ENCODE data around the gene LIN37. TPM values are rescaled to one million over a fixed set of nuclear protein-coding genes. Genes with fewer than 3 reads are reported as not detected.

Gene LIN37
- total and polyA plus RNA-seq, 4 donors = 4.4 to 16.2 (median 13.8) TPM

DNA sequence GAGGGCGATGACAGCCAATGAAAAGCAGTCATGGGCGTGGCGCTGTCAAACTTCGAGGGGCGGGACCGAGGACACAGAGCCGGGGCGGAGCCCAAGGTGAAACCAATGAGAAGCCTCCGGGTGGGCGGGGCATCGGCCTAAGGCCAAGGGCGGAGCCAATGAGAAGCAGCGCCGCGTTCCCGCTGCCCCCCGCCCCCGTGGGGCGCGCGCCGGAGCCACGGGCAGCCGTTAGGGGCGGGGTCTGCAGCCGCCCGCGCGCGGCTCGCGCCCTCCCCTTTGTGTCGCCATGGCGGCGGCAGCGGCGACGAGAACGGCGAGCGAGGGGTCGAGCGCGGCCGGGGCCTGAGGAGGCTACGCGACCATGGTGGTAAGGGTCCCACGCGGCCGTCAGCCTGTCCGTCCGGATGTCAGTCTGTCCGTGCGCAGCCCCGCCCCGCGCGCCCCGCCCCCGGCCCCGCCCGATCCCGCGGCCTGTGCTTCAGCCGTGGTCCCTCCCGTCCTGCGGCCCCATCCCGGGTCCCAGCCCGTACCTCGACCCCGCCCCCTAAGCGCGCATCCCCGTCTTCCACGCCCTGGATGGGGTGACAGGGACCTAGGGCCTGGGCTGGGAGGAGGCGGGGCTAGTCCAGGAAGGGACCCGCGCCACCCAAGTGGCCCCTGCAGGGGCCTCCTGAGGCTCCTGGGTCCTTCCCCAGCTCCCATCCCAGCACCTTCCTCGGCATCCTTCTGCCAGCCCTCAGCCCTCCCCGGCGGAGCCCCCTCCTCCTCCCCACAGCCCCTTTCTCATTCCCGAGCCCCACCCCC lies 27.1 kb downstream of the LIN37 start, which contains the start of gene ARHGAP33:
Gene ARHGAP33 (plus strand): TSS at position 267 of the 804 bp plus-strand sequence. CDS start 95 bp downstream, at position 362.
- H3K4me3 ChIP-seq = peak within 1 kb of the TSS; percentile 61
- no peaks in the 10 kb centered on the region for H3K27me3 ChIP-seq (ENCODE audit: control insufficient read depth in 3 of 3, insufficient read depth in 3 of 3, low read length in 2 of 3)
- ATAC-seq (ENCODE audit: insufficient read depth, low FRiP score) = peak; percentile 99
- peak; percentile 99 for DNase-seq
- H3K9ac ChIP-seq (ENCODE audit: insufficient read depth in 1 of 2, low read length in 2 of 2) = peak within 1 kb of the TSS in 1 of 2 donors; percentile 61
- no peaks in the 10 kb centered on the region for H3K9me3 ChIP-seq (ENCODE audit: control insufficient read depth in 4 of 4, insufficient read depth in 3 of 4, low read length in 3 of 4)
- H3K4me1 ChIP-seq (ENCODE audit: control insufficient read depth in 5 of 5, insufficient read depth in 5 of 5, low read length in 5 of 5) = peaks cover 0 to 20% (median 6%) of the 10 kb centered on the region in 5 donors
- H3K27ac ChIP-seq (ENCODE audit: low read depth in 1 of 2, low read length in 1 of 2) = no peak within 1 kb of the TSS
- no peak for TF ChIP-seq CTCF (IDR thresholded peaks at IDR 0.05; ENCODE audit: control extremely low read depth, extremely low read depth)
- H3K36me3 ChIP-seq (ENCODE audit: control insufficient read depth in 4 of 4, insufficient read depth in 4 of 4, low read length in 4 of 4) = peaks cover 0 to 12% (median 5%) of the 10 kb centered on the region in 4 donors
- WGBS, 2 donors = 0 to 1% methylated on average over 44 to 82 of the region's 82 CpGs

- Histone ChIP-seq H3K4me1 (ENCODE audit: control insufficient read depth in 5 of 5, insufficient read depth in 5 of 5, low read length in 5 of 5) (peaks cover 0 to 20% (median 6%) of the 10 kb centered on the region in 5 donors), H3K9me3 (ENCODE audit: control insufficient read depth in 4 of 4, insufficient read depth in 3 of 4, low read length in 3 of 4) (no peaks in the 10 kb centered on the region), H3K4me3 (no peak overlapping the region), H3K36me3 (ENCODE audit: control insufficient read depth in 4 of 4, insufficient read depth in 4 of 4, low read length in 4 of 4) (peaks cover 0 to 15% (median 9%) of the 10 kb centered on the region in 4 donors), H3K27me3 (ENCODE audit: control insufficient read depth in 3 of 3, insufficient read depth in 3 of 3, low read length in 2 of 3) (no peaks in the 10 kb centered on the region), H3K27ac (ENCODE audit: low read depth in 1 of 2, low read length in 1 of 2) (peak overlapping the region in 1 of 2 donors; percentile 18), H3K9ac (ENCODE audit: insufficient read depth in 1 of 2, low read length in 2 of 2) (peak overlapping the region in 1 of 2 donors; percentile 61)
- TF ChIP-seq CTCF (IDR thresholded peaks at IDR 0.05; ENCODE audit: control extremely low read depth, extremely low read depth) = no peak
- DNase-seq (peak in 1 of 3 donors; percentile 10), ATAC-seq (ENCODE audit: insufficient read depth, low FRiP score) (no peak)
- 61% methylated on average over 13 of the region's 13 CpGs for WGBS, 2 donors
Observed at GRCh38 chr19:35776102-35776788, 27.9 kb downstream of the LIN37 start.

DNA sequence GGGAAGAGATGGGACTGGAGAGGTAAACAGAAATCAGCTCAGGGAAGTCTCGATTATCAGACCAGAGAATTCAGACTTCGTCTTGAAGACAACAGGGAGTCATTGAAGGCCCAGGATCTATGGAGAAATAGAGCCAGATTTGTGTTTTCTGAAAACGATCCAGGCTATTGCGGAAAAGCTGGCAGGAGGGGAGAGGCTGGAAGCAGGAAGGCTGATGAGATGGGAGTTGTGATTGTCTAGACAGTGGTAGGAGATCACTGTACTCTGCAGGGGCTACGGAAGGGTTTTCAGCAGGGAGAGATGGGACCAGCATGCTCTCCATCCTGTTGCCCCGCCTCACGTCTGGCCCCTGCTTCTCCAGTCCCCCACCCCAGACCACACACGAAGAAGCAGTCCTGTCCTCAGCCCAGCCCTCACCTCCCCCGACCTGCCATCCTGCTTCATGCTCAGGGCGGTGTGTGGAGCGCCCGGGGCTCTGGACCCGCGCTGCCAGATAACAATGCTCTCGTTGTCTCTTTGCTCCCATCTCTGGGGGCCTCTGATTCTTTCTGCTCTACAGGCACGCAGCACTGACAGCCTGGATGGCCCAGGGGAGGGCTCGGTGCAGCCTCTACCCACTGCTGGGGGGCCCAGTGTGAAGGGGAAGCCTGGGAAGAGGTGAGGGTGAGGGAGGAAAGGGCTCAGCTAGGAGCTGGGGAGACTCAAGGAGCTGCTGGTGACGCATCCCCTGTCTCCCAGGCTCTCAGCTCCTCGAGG lies 28.9 kb downstream of the LIN37 start:
- Histone ChIP-seq H3K36me3 (ENCODE audit: control insufficient read depth in 4 of 4, insufficient read depth in 4 of 4, low read length in 4 of 4) (peaks cover 0 to 24% (median 16%) of the 10 kb centered on the region in 4 donors), H3K27ac (ENCODE audit: low read depth in 1 of 2, low read length in 1 of 2) (no peak overlapping the region), H3K4me3 (no peak overlapping the region), H3K9me3 (ENCODE audit: control insufficient read depth in 4 of 4, insufficient read depth in 3 of 4, low read length in 3 of 4) (no peaks in the 10 kb centered on the region), H3K27me3 (ENCODE audit: control insufficient read depth in 3 of 3, insufficient read depth in 3 of 3, low read length in 2 of 3) (no peaks in the 10 kb centered on the region), H3K4me1 (ENCODE audit: control insufficient read depth in 5 of 5, insufficient read depth in 5 of 5, low read length in 5 of 5) (peaks cover 0 to 20% (median 6%) of the 10 kb centered on the region in 5 donors), H3K9ac (ENCODE audit: insufficient read depth in 1 of 2, low read length in 2 of 2) (peak overlapping the region in 1 of 2 donors; percentile 61)
- ATAC-seq (ENCODE audit: insufficient read depth, low FRiP score) (no peak), DNase-seq (peak in 2 of 3 donors; percentile 17 to 51)
- WGBS, 2 donors = 75 to 83% methylated on average over 18 to 19 of the region's 19 CpGs
- TF ChIP-seq CTCF (IDR thresholded peaks at IDR 0.05; ENCODE audit: control extremely low read depth, extremely low read depth) = no peak

All from lung (tissue), 12 donors.